Neural cell (in vitro differentiated cells): Measurements from ENCODE around the gene IER5L. TPM values are rescaled to one million over a fixed set of nuclear protein-coding genes. Genes with fewer than 3 reads are reported as not detected.

Experiments used
- H2AFZ ChIP-seq: fragments of 200-600, 300-800 bp; sonication (generic), shearing (Covaris generic); 2 replicates; pipeline ENCODE4 v1.6.0; 2014; ENCODE audit warnings: low read depth, mild to moderate bottlenecking, antibody characterized with exemption, low read length, moderate library complexity
- H3F3A ChIP-seq: fragments of 200-600 bp; shearing (Covaris generic); 2 replicates; pipeline ENCODE4 v1.6.1; 2016; ENCODE audit warnings: mild to moderate bottlenecking, moderate library complexity, mixed read lengths, antibody characterized with exemption, low read length; ENCODE audit not compliant: insufficient read depth, poor library complexity, severe bottlenecking
- H3K27ac ChIP-seq: fragments of 200-600, 300-800 bp; sonication (generic), shearing (Covaris generic); 2 replicates; pipeline ENCODE4 v1.5.1; 2014; ENCODE audit warnings: mild to moderate bottlenecking, low read length, moderate library complexity
- H3K27me3 ChIP-seq: fragments of 300-800, 200-600 bp; sonication (generic), shearing (Covaris generic); 2 replicates; pipeline ENCODE4 v1.6.0; 2014; ENCODE audit warnings: mild to moderate bottlenecking, low read depth, low read length, moderate library complexity; ENCODE audit not compliant: insufficient read depth
- H3K36me3 ChIP-seq: fragments of 300-800, 200-600 bp; sonication (generic), shearing (Covaris generic); 2 replicates; pipeline ENCODE4 v1.5.1; 2014; ENCODE audit warnings: mild to moderate bottlenecking, antibody characterized with exemption, low read length, moderate library complexity; ENCODE audit not compliant: insufficient read depth
- H3K4me2 ChIP-seq: fragments of 300-800, 200-600 bp; sonication (generic), shearing (Covaris generic); 2 replicates; pipeline ENCODE4 v1.6.0; 2014; ENCODE audit warnings: mild to moderate bottlenecking, low read length
- H3K4me3 ChIP-seq: fragments of 300-800, 200-600 bp; sonication (generic), shearing (Covaris generic); 2 replicates; pipeline ENCODE4 v1.5.1; 2014; ENCODE audit warnings: mild to moderate bottlenecking, low read length, moderate library complexity
- H3K79me2 ChIP-seq: fragments of 200-600 bp; shearing (Covaris generic); replicated peaks from 2 replicates; pipeline ENCODE4 v1.6.0; 2014; ENCODE audit warnings: mild to moderate bottlenecking, low read length, moderate library complexity; ENCODE audit not compliant: insufficient read depth
- H3K9ac ChIP-seq: fragments of 300-800, 200-600 bp; sonication (generic), shearing (Covaris generic); 2 replicates; pipeline ENCODE4 v1.6.1; 2016; ENCODE audit warnings: mild to moderate bottlenecking, low read length, mixed read lengths
- H3K9me2 ChIP-seq: fragments of 200-600 bp; shearing (Covaris generic); 2 replicates; pipeline ENCODE4 v1.6.1; 2016; ENCODE audit warnings: mild to moderate bottlenecking, low read length, mixed read lengths; ENCODE audit not compliant: insufficient read depth
- H3K9me3 ChIP-seq: fragments of 200-600, 300-800 bp; sonication (generic), shearing (Covaris generic); 2 replicates; pipeline ENCODE4 v1.6.1; 2016; ENCODE audit warnings: mild to moderate bottlenecking, mixed run types, low read length, moderate library complexity, mixed read lengths
- H4K20me1 ChIP-seq: fragments of 200-600 bp; shearing (Covaris generic); 2 replicates; pipeline ENCODE4 v1.6.1; 2016; ENCODE audit warnings: mild to moderate bottlenecking, mixed run types; ENCODE audit not compliant: insufficient read depth
- CTCF ChIP-seq: fragments of 450-650 bp; IDR thresholded peaks from 2 replicates; pipeline ENCODE4 v1.5.1; 2014; ENCODE audit warnings: antibody characterized with exemption, mild to moderate bottlenecking, moderate library complexity; ENCODE audit not compliant: poor library complexity, severe bottlenecking
- EP300 ChIP-seq: fragments of 450-650 bp; conservative IDR thresholded peaks from 2 replicates; pipeline ENCODE4 v1.6.1; 2014; ENCODE audit warnings: antibody characterized with exemption, mild to moderate bottlenecking, moderate library complexity; ENCODE audit not compliant: poor library complexity, severe bottlenecking
- EZH2 ChIP-seq: fragments of 200-600, 300-800 bp; shearing (Covaris generic), sonication (generic); IDR thresholded peaks from 2 replicates; pipeline ENCODE4 v1.6.1; 2014; ENCODE audit warnings: antibody characterized with exemption, low read length, borderline replicate concordance, mild to moderate bottlenecking; ENCODE audit not compliant: insufficient read depth, poor library complexity, severe bottlenecking
- MXI1 ChIP-seq: fragments of 450-650 bp; conservative IDR thresholded peaks from 2 replicates; pipeline ENCODE4 v1.6.1; 2014; ENCODE audit warnings: antibody characterized with exemption, mild to moderate bottlenecking; ENCODE audit not compliant: poor library complexity, severe bottlenecking
- POLR2AphosphoS5 ChIP-seq: IDR thresholded peaks from 2 replicates; pipeline ENCODE4 v1.6.1; 2012
- RAD21 ChIP-seq: fragments of 450-650 bp; conservative IDR thresholded peaks from 2 replicates; pipeline ENCODE4 v1.6.1; 2014; ENCODE audit warnings: antibody characterized with exemption, mild to moderate bottlenecking, moderate library complexity
- REST ChIP-seq: IDR thresholded peaks from 2 replicates; pipeline ENCODE4 v1.6.1; 2012; ENCODE audit warnings: borderline replicate concordance
- SMC3 ChIP-seq: fragments of 450-650 bp; conservative IDR thresholded peaks from 2 replicates; pipeline ENCODE4 v1.6.1; 2014; ENCODE audit warnings: antibody characterized with exemption, mild to moderate bottlenecking, moderate library complexity; ENCODE audit not compliant: poor library complexity
- TAF1 ChIP-seq: IDR thresholded peaks from 2 replicates; pipeline ENCODE4 v1.6.1; 2012; ENCODE audit warnings: low read depth
- polyA plus RNA-seq: library from polyadenylated mRNA; depleted of rRNA; stranded (reverse); fragments of >200 nt; gene quantifications from 2 replicates; pipeline ENCODE4 v1.2.3, GENCODE V29; 2014

Gene IER5L
- polyA plus RNA-seq, 1 donor from 2014 or later: 20.8 TPM

- Histone ChIP-seq H2AFZ (no peak overlapping the region), H3K9ac (no peak overlapping the region), H3F3A (no peaks in the 10 kb centered on the region), H3K36me3 (no peaks in the 10 kb centered on the region), H3K79me2 (no peaks in the 10 kb centered on the region), H3K4me3 (no peak overlapping the region), H3K27ac (no peak overlapping the region), H3K4me2 (no peak overlapping the region), H3K27me3 (no peaks in the 10 kb centered on the region), H4K20me1 (no peaks in the 10 kb centered on the region), H3K9me2 (no peaks in the 10 kb centered on the region), H3K9me3 (no peaks in the 10 kb centered on the region)
- no peak for TF ChIP-seq POLR2AphosphoS5
- no peak for TF ChIP-seq EP300
- no peak for TF ChIP-seq MXI1
- TF ChIP-seq TAF1: no peak
- TF ChIP-seq RAD21: no peak
- TF ChIP-seq EZH2: no peak
- no peak for TF ChIP-seq SMC3
- no peak for TF ChIP-seq REST
- no peak for TF ChIP-seq CTCF
Observed at GRCh38 chr9:129204840-129205239, 26.8 kb upstream of the IER5L start.

- TF ChIP-seq TAF1: no peak
- no peak for TF ChIP-seq EZH2
- TF ChIP-seq RAD21: no peak
- TF ChIP-seq REST: no peak
- no peak for TF ChIP-seq CTCF
- TF ChIP-seq EP300: no peak
- no peak for TF ChIP-seq POLR2AphosphoS5
- TF ChIP-seq SMC3: no peak
- TF ChIP-seq MXI1: no peak
- no peaks in the 10 kb centered on the region for H3K36me3 ChIP-seq
- peak overlapping the region; percentile 78 for H3K9ac ChIP-seq
- no peak overlapping the region for H3K27ac ChIP-seq
- no peaks in the 10 kb centered on the region for H3F3A ChIP-seq
- H4K20me1 ChIP-seq: no peaks in the 10 kb centered on the region
- H3K27me3 ChIP-seq: no peaks in the 10 kb centered on the region
- no peaks in the 10 kb centered on the region for H3K9me2 ChIP-seq
- H2AFZ ChIP-seq: no peak overlapping the region
- H3K79me2 ChIP-seq: no peaks in the 10 kb centered on the region
- H3K4me2 ChIP-seq: no peak overlapping the region
- no peak overlapping the region for H3K4me3 ChIP-seq
- no peaks in the 10 kb centered on the region for H3K9me3 ChIP-seq
Observed at GRCh38 chr9:129203556-129203909, 25.5 kb upstream of the IER5L start.
